HG03460 (cell line): Measurements from ENCODE around the gene KRTAP10-4.
"Not testable (repeated sequence)": the region's sequence is repeated elsewhere in the genome, so short reads cannot be mapped to it uniquely, and the experiment has no call there.

Experiments
- ATAC-seq: cut with Tn5 transposase; IDR thresholded peaks from one replicate; pipeline ENCODE4 v1.9.1; 2021; ENCODE audit not compliant: unreplicated experiment

Gene KRTAP10-4, protein sequence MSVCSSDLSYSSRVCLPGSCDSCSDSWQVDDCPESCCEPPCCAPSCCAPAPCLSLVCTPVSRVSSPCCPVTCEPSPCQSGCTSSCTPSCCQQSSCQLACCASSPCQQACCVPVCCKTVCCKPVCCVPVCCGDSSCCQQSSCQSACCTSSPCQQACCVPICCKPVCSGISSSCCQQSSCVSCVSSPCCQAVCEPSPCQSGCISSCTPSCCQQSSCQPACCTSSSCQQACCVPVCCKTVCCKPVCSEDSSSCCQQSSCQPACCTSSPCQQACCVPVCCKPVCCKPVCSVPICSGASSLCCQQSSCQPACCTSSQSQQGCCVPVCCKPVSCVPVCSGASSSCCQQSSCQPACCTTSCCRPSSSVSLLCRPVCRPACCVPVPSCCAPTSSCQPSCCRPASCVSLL

GRCh38 chr21:44573630-44574456 is at the start of gene KRTAP10-4:
Gene KRTAP10-4 (plus strand): TSS chr21:44573729. CDS start chr21:44573759, 30 bp downstream.
- ATAC-seq, result not testable (repeated sequence)

- no peak for ATAC-seq
Measured at GRCh38 chr21:44524414-44525371, 48.8 kb upstream of the KRTAP10-4 start.

GRCh38 chr21:44525391-44526095 is 48.0 kb upstream of the KRTAP10-4 start:
- ATAC-seq, result no peak

- ATAC-seq, result no peak
Measured at GRCh38 chr21:44526096-44526997, 47.2 kb upstream of the KRTAP10-4 start.

DNA sequence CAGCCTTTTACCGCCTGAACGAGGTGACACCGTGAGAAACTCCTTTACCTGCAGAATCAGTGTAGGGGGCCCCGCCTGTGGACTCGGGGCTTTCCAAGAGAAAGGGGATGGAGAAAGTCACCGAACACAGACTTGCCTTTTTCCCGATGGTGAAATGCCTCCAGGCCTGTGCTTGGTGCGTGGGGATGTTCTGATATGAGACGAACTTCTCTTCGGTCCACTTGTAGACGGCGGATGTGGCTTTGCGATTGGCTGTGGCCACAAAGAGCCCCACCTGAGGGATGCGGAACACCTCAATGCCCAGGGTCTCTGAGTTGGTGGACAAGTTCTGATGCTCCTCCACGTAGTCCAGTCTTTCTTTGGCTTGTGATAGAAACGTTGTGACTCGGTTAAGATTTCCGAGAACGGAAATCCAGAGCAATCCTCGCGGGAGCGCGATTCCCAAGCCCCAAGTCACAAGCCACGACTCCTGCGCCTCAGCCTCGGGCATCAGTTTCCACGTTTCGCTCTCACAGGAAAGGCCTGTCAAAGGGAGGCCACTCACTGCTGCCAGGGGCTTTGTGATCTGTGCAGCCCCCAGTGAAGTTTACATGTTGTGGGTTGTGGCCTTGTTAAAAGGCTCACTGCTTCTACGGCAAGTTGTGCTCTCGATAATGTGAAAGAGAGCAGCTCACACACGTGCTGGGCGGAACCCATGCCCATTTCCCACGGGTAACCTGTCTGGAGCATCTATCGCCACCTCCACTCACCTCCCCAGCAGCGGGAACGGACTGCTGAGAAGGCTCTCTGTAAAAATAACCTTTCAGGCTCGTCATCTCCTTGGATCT is 46.2 kb upstream of the KRTAP10-4 start:
- no peak for ATAC-seq

DNA sequence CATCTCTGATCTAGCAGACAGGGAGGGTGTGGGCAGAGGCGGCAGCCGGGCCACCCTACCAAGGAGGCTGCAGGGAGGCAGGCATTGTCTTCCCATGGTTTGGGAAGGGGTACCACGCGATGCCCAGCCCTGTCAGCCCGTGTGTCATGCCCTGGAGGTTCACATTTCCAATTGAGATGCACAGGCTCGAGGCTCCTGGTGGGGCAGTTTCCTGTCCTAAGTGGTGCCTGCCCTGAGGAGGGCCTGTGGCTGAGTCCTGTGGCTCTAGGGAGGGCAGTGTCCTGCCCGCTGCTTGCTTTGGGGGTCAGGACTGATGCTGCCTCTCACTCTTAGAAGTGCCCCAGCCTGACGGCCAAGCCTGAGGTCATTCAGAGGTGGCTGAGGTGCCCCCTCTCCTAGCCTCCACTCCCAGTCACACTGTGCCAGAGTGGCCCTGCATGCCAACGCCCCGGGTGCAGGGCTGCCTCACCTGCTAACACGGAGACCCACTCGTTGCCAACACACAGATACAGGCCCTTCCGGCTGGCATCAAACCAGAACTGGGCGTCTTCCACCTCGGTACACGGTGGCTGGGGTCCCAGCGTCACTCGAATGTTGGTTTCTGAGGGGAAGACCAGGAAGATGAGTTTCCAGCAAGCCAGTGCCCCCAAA is 45.4 kb upstream of the KRTAP10-4 start:
- no peak for ATAC-seq

DNA sequence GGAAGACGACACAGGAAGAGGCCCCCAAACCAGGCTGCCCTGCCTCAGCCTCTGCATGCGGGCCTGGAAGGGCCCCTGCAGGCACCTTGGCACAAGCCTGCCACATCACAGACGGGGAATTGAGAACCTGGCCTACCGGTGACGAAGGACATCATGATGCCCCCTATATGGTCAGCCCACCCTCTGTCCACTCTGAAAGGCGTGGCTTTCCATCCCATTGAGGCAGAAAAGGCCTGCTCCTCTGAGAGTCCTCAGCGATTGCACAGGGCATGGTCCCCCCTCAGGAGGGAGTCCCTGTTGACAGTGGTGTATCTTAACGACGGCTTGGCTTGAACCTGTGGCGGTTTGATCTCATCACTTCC is 44.9 kb upstream of the KRTAP10-4 start:
- ATAC-seq, result no peak

DNA sequence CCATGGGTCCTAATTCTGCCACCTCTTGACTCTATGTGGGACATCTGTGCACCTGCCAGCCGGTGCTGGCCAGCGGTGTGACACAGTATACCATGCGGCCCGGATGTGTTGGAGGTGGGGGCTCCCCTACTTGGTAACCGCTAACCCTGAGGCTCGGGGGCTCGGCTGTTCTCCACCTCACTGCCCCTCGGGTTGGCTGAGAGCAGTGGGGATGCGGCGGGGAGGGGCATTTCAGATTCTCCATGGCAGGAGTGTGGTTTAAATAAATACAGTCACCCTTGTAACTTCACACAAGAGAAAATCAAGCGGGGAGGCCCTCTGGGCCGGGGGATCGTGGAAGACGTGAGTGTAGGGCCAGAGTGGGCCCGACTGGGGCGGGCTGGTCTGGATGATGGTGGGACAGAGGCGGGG is 44.5 kb upstream of the KRTAP10-4 start:
- no peak for ATAC-seq

- ATAC-seq, result no peak
Measured at GRCh38 chr21:44529503-44530125, 43.9 kb upstream of the KRTAP10-4 start.

- ATAC-seq, result no peak
Measured at GRCh38 chr21:44530221-44530902, 43.2 kb upstream of the KRTAP10-4 start.

- ATAC-seq, result no peak
Measured at GRCh38 chr21:44530903-44531605, 42.5 kb upstream of the KRTAP10-4 start.

DNA sequence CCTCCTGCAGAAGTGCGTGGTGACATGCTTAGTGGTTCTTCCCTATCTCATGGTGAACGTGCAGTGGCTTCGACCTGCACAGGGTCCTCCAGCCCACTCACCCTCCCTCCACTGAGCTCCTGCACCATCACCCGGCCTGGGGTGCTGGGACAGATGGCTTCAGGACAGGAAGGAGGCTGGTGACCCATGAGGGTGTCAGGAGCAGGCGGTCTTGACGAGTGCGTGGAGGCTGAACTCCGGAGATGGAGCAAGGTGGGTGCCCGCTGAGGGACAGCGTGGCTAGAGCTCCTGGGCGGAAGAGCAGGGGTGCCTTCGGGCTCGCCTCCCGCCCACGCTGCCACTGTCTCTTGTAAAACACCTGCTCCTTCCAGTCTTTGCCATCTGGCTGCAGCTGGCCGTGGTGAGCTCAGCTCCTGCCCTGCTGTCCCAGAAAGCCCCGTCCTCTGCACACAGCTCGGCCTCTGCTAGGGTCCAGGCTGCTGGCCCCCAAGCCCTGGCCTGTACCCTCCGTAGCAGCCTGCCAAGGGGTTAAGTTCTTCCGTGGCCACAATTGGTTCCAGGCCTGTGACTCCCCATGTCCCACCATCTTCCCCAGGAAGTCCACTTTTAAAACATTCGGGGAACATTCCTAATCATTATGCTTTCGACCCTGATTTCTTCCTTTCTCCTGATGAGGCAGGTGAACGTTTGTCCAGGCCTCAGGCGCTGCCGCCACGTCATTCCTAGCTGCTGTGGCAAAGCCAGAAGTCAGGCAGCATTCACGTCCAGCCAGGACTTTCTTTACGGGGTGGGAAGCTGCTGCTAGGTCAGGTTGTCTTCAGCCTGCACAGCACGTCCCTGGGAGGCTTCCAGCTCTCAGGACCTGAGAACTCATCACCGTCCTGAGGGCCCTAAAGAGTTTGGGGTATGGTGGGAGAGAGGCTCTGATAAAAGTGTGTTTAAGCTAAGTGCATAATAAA is 41.6 kb upstream of the KRTAP10-4 start:
- ATAC-seq, result no peak

GRCh38 chr21:44532712-44533111 is 40.8 kb upstream of the KRTAP10-4 start:
- ATAC-seq, result no peak

DNA sequence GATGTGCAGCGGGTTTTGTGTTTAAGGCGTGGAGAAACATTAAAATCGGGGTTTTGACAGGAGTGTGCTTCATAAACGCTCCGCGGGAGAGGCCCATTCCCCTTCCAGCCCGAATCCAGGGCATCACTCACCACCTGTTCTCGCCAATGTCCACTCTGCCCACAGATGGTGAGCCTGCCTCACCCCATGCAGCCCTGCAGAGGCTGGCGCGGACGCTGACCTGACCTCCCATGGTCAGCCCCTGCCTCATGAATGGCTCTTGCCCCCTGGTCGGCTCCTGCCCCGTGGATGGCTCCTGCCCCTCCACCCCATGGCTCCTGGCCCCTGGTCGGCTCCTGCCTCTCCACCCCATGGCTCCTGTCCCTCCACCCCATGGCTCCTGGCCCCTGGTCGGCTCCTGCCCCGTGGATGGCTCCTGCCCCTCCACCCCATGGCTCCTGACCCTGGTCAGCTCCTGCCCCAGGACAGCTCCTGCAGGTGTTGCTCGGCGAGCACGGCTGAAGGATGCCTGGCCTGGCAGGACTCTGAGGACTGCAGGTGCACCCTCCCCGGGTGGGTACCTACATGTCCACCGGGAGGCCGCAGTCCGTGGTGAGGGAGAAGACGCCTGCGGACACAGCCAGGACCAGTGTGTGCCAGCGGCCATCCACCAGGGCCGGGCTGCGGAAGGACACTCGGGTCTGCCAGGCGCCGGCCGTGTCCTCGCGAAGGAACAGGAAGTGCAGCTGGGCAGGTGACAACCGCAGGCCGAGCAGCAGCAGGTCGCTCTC is 40.2 kb upstream of the KRTAP10-4 start:
- ATAC-seq, result no peak
